Prostate gland (tissue), 2 donors: ENCODE results near the gene ABHD2.

Experiments used
- POLR2A ChIP-seq: fragments of 450-650 bp; IDR thresholded peaks from one replicate; pipeline ENCODE4 v1.6.1; 2016; ENCODE audit warnings: antibody characterized with exemption, mild to moderate bottlenecking
- TF ChIP-seq, protein P1 (sequence below), 4 experiments: fragments of 200-600 bp in 2 of 4; fragments of 450-650 bp in 2 of 4; sonication (generic) in 2 of 4; IDR thresholded peaks; 1 replicate in 3 of 4; 2 replicates in 1 of 4; pipeline ENCODE4 v1.5.1; 2016 to 2019; ENCODE audit warnings: antibody characterized with exemption in 4 of 4, mild to moderate bottlenecking in 2 of 4, moderate library complexity in 2 of 4

DNA sequence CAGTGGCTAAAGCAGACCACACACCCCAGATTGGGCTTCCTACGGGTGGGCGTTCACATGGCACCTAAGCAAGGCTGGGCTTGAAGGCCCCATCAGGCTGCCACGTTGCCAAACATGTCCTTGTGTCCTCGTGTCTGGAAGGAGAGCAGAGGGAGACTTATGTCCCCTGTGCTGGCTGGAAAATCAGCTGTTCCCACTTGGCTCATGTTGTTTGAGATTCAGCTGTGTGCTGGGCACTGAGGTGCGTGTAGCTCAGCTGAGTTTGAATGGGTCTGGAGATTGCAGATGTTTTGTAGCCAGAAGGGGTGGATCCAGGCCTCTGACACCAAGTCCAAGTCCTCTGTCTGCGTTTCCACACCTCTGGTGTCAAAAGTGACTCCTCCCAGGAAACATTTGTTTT, 98.5 kb downstream of the ABHD2 start:
- TF ChIP-seq, protein P1, sequence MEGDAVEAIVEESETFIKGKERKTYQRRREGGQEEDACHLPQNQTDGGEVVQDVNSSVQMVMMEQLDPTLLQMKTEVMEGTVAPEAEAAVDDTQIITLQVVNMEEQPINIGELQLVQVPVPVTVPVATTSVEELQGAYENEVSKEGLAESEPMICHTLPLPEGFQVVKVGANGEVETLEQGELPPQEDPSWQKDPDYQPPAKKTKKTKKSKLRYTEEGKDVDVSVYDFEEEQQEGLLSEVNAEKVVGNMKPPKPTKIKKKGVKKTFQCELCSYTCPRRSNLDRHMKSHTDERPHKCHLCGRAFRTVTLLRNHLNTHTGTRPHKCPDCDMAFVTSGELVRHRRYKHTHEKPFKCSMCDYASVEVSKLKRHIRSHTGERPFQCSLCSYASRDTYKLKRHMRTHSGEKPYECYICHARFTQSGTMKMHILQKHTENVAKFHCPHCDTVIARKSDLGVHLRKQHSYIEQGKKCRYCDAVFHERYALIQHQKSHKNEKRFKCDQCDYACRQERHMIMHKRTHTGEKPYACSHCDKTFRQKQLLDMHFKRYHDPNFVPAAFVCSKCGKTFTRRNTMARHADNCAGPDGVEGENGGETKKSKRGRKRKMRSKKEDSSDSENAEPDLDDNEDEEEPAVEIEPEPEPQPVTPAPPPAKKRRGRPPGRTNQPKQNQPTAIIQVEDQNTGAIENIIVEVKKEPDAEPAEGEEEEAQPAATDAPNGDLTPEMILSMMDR (IDR thresholded peaks at IDR 0.05) = no peak
- no peak for TF ChIP-seq POLR2A
